NCI-H524 (cell line): Measurements from ENCODE around the gene TMPRSS11A.

ENCODE experiments used
- DNase-seq, 2 experiments: peaks; one replicate each; lab custom pipeline; 2025; lab: John Stamatoyannopoulos, UW

Gene TMPRSS11A, protein sequence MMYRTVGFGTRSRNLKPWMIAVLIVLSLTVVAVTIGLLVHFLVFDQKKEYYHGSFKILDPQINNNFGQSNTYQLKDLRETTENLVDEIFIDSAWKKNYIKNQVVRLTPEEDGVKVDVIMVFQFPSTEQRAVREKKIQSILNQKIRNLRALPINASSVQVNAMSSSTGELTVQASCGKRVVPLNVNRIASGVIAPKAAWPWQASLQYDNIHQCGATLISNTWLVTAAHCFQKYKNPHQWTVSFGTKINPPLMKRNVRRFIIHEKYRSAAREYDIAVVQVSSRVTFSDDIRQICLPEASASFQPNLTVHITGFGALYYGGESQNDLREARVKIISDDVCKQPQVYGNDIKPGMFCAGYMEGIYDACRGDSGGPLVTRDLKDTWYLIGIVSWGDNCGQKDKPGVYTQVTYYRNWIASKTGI

DNA sequence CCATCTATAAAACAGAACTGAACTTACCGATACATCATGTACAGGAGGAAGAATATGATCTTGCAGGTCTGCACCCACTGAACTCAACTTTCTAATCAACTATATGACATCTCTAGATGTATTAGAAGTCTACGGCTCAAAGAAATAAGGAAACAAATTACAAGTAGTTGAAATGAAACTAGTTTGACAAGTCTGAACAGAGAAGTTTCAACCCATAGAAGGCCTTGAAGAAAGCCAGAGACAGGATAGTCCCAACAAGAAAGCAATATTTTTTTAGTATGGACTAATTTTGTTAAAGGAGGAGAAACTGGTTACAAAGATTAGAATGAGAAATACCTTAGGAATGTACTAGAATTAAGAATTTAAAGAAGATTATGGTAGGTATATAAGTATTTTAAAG lies at the start of gene TMPRSS11A:
Gene TMPRSS11A, minus strand, starts transcription at position 138 of the 400 bp plus-strand sequence. Its CDS starts 100 bp downstream, at position 38.
- no peak for DNase-seq

DNA sequence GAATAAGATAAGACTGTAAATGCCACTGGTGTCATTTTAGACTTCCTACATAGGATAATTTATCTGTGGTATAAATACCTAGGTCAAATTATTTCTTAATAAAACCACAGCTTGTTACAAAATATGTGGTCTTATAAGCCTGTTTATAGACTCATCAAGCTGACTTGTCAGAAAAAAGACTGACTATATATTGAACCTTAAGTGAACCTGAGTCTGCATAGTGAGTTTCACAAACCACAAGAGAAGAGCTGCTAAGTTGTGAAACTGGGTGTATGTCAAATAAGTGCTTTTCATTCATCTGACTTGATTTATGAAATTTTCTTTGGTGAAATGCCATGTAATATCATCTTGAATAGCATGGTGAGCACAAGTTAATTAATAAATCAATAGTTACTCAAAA lies 48.4 kb upstream of the TMPRSS11A start:
- DNase-seq, result no peak

DNA sequence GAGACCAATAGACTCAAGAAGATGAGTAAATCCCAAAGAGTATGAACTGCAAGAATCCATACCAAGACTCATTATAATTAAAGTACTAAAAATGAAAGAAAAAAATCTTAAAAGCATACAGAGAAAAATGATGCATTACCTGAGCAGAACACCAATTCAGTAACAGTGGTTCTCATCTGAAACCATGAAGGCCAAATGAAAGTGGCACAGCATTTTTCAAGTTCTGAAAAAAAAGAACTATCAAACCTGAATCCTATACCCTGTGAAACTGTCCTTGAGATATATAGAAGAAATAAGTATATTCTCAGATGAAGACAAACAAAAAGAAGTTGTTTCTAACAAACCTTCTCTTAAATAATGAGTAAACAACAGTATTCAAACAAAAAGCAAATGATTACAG lies 39.6 kb upstream of the TMPRSS11A start:
- DNase-seq, result no peak

DNA sequence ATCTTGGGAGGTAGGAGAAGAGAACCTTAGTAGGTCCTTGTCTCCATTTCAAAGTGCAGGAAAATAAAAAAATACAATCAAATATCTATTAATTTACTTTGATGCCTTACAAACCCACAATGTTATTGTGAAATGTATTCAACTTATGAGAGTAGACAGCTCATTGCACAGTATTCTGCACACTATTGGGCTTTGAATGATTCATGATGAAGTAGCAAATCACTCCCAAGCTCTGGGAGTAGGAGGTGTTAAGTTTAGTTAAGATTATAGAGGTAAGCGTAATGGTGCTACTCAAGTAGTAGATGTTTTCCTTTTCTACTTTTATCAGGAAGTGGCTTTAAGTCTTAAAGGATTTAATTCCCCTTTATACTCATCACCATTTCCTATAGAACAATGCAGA lies 32.8 kb upstream of the TMPRSS11A start:
- no peak for DNase-seq

DNA sequence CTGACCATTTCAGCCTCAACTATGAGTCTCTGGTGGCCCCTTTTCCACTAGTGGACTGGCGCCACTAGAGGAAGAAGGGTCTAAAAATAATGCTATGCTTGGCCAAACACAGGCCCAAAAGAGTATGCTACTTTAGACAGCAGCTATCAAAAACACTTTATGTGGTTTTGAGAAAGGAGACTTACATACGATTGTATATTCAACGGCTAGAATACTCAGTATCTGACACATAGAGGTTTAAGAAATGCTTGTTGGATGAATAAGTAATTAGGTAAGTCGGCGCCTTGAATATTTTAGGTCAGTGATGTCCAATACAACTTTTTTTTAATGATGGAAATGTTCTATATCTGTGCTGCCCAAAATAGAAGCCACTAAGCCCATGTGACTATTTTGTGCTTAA lies 25.7 kb upstream of the TMPRSS11A start:
- DNase-seq, result no peak

DNA sequence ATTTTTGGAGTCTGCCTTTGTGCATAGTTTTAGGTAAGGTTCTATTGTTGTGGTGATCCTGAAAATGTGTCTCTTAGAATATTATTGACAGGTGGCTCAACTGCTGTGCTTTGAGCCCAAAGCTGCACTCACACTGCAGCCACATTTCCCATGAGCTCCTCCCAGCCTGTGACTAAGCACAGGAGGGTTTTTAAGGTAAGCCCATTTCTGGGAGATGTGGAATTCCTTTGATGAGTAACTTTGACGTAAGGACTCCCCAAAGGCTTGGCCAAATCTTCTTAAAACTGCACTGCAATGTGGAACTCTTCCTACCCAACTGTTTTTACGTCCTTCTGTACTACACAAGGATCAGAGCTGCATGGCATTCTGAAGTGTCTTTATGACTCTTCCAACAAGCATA lies 20.0 kb upstream of the TMPRSS11A start:
- DNase-seq, result no peak

DNA sequence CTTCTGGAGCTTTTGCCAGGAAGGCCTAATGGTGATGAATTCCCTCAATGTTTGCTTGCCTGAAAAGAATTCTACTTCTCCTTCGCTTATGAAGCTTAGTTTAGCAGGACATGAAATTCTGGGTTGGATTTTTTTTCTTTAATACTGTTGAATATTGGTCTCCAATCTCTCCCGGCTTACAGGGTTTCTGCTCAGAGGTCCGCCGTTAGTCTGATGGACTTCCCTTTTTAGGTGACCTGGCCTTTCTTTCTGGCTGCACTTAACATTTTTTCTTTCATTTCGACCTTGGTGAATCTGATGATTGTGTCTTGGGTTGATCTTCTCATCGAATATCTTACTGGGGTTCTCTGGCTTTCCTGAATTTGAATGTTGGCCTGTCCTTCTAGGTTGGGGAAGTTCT lies 17.2 kb upstream of the TMPRSS11A start:
- DNase-seq, result no peak

DNA sequence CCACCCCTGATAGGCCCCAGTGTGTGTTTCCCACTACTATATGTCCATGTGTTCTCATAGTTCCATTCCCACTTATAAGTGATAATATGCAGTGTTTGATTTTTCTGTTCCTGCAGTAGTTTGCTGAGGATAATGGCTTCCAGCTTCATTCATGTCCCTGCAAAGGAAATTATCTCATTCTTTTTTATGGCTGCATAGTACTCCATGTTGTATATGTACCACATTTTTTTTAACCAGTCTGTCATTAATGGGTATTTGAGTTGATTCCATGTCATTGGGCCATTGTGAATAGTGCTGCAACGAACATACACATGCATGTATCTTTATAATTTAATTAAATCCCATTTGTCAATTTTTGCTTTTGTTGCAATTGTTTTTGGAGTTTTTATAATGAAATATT lies 10.3 kb upstream of the TMPRSS11A start:
- no peak for DNase-seq

DNA sequence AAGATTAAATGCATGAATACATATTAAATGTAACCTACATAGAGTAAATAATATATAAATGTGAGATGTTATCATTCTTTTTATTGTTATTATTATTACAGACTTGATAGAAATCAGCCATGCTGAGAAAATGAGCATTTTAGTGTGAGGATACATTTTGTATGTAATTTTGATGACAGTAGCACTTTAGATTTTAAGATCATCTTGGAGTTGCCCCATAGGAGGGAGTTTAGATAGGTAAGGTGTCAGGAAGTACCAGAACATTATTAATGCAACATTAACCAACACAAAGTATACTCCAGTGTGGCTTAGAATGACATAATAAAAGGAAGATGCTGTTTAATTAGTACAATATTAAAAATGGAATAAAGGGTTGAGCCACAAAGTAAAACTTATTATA lies 8.4 kb downstream of the TMPRSS11A start:
- no peak for DNase-seq

DNA sequence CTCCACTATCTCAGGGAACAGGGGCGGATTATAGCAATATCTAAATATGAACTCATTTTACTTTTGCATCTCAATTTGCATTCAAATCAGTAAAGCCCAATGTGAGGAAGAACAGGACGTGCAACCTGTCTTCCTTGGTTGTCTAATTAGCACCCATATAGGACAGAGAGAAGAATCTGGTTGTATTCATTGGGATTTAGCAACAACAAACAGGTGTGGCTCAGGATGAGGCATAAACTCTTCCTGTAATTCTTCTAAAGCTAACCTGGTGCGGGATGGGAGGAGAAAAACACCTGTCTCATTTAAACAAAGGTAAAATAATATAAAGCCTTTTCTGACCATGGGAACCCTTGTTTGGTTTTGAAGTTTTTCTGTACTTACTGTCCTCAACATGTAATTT lies 22.2 kb downstream of the TMPRSS11A start:
- DNase-seq, result no peak

DNA sequence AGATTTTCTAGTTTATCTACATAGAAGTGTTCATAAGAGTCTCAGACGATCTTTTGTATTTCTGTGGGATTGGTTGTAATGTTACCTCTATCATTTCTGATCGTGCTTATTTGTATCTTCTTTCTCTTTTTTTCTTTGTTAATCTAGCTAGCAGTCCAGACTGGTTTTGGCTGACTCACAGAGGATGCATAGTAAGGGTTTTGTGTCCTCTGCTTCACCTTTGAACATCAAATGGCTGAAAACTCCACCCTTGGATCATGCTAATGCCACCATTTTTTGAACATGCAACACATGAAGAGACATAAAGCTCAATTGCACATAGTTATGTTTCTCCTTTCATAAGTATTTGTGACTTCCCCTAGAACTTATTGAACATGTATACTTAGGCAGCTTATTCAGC lies 22.8 kb downstream of the TMPRSS11A start:
- DNase-seq, result no peak

DNA sequence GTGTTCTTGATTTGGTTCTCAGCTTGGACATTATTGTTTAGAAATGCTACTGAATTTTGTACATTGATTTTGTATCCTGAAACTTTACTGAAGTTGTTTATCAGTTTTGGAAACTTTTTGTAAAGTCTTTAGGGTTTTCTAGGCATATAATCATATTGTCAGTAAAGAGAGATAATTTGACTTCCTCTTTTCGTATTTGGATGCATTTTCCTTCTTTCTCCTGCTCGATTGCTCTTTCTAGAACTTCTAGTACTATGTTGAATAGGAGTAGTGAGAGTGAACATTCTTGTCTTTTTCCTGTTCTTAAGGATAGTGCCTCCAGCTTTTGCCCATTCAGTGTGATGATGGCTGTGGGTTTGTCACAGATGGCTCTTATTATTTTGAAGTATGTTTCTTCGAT lies 24.1 kb downstream of the TMPRSS11A start:
- DNase-seq, result no peak

DNA sequence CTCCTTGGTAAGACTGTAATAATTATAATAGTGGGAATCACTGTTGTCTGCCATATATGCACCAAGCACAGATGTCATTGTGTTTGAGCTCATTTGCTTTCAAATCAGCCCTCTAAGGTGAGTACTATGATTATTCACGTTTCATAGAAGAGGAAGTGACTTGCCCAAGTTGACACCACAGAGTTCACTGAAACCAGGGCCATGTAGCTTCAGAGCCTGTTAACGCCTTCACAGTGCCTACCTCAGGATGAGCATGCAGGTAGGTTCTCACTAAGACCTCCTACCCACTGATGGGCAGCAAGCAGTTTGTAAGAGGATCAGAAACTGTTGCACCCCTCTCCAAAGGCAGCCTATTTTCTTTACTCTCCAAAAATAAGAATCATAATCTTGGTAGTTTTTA lies 27.4 kb downstream of the TMPRSS11A start:
- DNase-seq, result no peak

DNA sequence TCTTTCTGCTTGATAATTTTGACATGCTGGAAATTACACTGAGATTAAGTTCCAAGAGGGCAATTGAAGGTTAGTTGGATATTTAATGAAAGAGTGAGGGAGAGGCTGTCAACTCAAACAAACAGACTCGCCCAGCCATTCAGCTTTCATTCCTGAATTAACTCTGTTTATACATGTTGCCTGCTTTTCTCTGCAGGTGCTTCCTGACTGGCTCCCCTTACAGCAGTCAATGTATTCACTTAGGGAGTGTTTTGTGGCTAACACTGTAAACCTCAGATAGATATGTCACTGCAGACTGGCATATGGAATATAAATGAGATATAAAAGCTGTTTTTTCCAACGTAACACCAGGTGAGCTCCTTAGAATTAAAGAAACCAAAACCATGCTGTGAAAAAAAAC lies 28.7 kb downstream of the TMPRSS11A start:
- no peak for DNase-seq

DNA sequence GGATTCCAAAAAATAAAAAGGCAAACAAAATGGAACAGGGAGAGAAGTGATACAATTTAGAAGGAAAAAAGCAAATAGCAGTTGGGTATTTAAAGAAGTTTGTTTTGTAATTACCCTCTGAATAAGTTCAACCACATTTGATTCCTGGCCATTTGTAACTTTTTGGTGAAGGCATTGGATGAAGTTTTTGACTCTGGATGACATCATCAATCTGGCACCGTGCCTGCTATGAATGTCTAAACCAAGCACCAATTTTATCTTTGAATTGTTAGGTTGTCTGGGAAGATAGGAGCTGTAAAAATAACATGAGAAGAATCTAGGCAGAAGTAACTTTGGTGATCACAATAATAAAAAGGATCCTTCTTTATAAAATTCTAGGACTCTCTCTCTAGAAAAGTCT lies 29.5 kb downstream of the TMPRSS11A start:
- DNase-seq, result no peak

DNA sequence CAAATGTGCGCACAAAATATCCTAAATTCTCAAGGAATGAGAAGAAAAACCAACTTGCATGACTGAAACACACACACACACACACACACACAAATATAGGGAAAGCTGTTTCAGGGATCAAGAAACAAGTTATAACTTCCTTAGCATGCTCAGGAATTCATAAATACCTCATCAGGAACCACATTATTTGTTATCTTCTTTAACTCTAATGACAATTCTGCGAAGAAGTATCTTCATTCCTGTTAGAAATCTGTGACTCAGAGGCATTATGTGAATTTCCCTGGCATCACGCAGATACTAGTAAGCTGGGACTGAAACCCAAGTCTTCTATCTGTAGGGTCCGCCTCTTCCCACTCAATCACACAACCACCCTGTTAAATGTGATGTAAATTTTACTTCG lies 30.3 kb downstream of the TMPRSS11A start:
- no peak for DNase-seq

DNA sequence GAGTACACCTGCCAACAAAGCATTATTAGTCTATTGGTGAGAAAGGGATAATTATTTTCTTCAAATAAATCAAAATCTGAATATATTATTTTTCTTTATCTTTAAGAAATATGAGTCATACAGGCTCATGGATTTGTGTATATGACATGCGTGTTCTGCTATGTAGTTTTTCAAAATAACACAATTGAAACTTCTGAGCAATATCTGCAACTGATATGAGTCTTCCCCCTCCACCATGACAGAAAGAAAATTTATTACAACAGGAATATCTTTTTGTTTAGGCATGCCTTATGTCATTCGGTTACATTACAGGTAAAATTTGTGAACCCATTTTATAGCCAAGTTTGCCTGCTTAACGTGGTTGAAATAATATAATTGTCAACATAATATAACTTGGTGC lies 32.0 kb downstream of the TMPRSS11A start:
- no peak for DNase-seq

DNA sequence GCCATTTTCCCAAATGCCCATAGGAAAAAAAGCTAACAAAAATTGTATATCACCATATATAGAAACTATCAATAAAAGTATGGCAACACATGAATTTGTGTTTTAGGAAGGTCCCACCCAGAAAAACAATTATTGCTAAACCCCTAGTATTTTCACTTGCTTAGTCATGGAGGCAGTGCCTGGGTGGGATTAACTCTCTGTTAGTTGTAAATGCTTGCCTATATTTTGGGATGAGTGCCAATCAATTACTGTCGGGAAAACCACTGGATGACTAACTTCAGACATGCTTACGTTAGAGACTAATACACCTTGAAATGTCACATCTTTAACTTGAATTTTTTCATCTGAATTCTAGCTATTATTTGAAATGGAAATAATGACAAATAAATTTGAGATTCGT lies 33.9 kb downstream of the TMPRSS11A start:
- DNase-seq, result no peak

DNA sequence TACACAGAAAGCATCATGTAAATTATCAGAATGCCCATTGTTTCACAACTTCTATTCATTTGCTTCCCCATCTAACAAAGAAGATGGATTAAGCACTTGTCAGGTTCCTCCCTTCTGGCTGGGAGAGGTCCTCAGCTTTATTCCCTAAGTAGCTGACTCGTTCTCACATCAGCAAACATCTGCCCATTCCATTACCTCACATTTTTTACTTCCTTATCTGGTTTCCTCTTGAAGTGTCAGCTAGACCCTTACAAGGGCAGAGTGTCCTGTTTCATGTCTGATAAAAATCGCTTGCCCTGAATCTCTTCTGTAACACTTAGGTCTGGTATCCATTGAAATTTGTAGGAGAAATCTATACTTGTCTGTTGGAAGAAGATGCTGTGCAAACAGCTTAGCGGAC lies 34.7 kb downstream of the TMPRSS11A start:
- DNase-seq, result peak in 1 of 2 experiments; percentile 13

DNA sequence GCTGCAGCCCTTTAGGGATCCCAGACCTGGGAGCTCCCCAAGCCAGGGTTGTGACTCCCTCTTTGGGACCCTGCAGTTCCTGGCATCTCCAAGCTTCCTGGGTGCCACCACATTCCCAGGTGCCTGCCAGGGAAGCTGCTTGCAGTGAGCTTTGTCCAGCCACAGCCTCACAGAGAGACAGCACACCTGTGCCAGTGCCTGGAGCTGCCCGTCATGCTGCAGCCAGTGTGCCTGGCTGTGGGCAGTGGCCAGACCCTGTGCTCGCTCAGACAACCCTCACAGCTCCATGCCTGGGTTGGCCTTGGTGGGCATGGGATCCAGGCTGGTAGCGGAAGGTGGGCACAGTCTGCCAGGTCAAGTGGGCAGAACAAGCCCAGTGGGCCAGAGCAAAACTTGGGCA lies 36.0 kb downstream of the TMPRSS11A start:
- no peak for DNase-seq

DNA sequence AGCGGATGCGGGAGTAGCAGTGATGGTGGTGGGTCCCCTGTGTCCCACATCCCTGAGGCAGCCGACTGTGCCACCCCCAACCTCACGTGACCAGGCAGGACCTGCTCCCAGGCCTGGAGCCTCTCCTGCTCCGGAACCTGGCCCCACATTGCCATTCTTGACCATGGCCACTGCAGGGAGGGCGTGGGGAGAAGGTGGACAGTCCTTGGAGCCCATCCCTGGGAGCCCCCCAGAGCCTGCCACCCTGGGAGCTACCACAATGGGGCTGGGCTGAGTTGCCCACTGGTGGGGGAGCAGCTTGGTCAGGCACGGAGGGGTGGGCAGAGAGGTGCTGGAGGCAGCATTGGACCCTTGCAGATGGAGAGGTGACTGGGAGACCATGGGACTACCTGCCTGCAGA lies 36.8 kb downstream of the TMPRSS11A start:
- DNase-seq, result no peak

DNA sequence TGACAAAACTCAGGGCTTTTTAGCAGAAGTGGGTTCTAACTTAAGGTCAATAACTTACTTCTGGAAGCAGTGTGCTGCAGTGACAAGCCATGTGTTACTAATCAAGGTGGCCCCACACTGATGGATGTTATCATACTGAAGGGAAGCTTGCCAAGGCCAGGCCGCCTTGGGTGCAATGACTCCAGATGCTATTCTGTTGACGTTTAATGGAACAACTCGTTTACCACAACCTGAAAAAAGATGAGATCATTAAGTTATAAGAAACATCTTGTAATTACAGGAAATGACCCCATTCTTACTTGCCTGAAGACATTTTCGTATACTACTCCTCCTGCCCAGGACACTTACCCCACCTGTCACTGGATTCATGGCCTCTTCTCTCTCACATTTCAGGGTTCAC lies 40.6 kb downstream of the TMPRSS11A start:
- DNase-seq, result no peak

DNA sequence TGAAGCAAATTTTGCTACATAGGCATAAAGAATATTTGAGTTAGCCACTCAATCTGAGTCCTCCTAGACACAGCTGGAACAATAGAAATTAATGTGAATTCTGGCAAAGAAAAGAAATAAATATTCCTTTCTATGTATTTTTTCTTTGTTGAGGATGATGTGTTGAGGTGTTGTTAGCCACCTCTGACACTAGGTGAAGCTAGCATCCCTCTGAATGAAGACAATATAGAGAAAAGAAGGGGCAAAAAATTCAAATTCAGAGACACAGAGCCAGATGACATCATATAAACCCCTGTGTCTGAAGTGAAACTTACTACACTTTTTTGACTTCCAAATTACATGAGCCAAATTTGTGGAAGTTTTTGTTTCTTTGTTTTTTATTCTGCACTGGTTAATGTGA lies 44.9 kb downstream of the TMPRSS11A start:
- DNase-seq, result peak in 1 of 2 experiments; percentile 18

DNA sequence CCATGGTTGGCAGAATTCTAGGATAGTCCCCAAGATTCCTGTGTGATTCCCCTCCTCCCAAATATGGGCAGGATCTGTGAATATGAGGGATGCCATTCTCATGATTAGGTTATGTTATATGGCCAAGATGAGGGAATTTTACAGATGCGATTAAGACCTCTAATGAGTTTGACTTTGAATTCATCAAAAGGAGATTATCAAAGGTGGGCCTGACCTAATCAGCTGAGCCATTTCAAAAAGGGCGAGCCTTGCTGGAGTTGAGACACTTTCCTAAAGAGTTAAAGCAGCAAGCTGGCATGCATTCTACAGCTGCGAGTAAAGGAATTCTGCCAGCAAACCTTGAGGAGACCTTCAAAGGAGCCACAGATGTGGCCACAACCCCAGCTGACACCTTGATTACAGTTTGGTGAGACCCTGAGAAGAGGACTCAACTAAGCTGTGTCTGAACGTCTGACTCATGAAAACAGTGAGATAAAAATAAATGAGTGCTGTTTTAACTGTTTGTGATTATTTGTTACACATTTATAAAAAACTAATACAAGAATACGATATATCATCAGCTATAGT lies 47.8 kb downstream of the TMPRSS11A start:
- DNase-seq, result no peak
